Lower leg skin (tissue), 4 donors: Measurements from ENCODE around the gene MTRF1. TPM values are rescaled to one million over a fixed set of nuclear protein-coding genes. Genes with fewer than 3 reads are reported as not detected.

Experiments
- DNase-seq, 2 donors: peaks; one replicate each; pipeline ENCODE4 v3.0.0-alpha.2; 2019; ENCODE audit warnings: low spot score in 2 of 2
- H3K4me3 ChIP-seq: fragments of 200-600 bp; sonication (generic); 2 replicates; pipeline ENCODE4 v1.5.1; 2017; ENCODE audit warnings: mild to moderate bottlenecking, low read depth; ENCODE audit not compliant: poor library complexity, severe bottlenecking
- CTCF ChIP-seq, 3 donors: fragments of 450-650 bp; IDR thresholded peaks; one replicate each; pipeline ENCODE4 v1.5.1; 2016; ENCODE audit warnings: antibody characterized with exemption in 3 of 3, mild to moderate bottlenecking in 3 of 3, moderate library complexity in 2 of 3
- POLR2A ChIP-seq, 2 donors: fragments of 450-650 bp; IDR thresholded peaks; one replicate each; pipeline ENCODE4 v1.6.1; 2016 to 2017; ENCODE audit warnings: antibody characterized with exemption in 2 of 2, mild to moderate bottlenecking in 1 of 2, moderate library complexity in 1 of 2
- WGBS, 2 donors: methylation state at CpG; one replicate each; pipeline ENCODE4 v1.1.5; 2018; 5-methylcytosine and 5-hydroxymethylcytosine counted together
- intact Hi-C: fragments of 100-400 bp; cut with DNase I; formaldehyde crosslinking; loops from one replicate; pipeline ENCODE4 v1.15.0; 2023; ENCODE audit warnings: low total_unique reads
- total RNA-seq, 4 donors: library from RNA; depleted of rRNA; stranded (reverse); fragments of >200 nt; gene quantifications; one replicate each; pipeline ENCODE4 v1.1.0, GENCODE V29; 2016

Gene MTRF1
- total RNA-seq, 4 donors from 2014 or later, result 4.2 to 13.5 (median 6.1) TPM

GRCh38 chr13:41274881-41275280, 11.5 kb upstream of the MTRF1 start:
- no peak for DNase-seq
- H3K4me3 ChIP-seq, result no peak overlapping the region
- TF ChIP-seq POLR2A (IDR thresholded peaks at IDR 0.05) (no peak), CTCF (IDR thresholded peaks at IDR 0.05) (no peak)
- WGBS, 2 donors, result 91 to 92% methylated on average over 11 of the region's 11 CpGs
- intact Hi-C loops, result no loop called here

GRCh38 chr13:41273831-41274441, 10.6 kb upstream of the MTRF1 start:
- no peak for DNase-seq
- TF ChIP-seq CTCF (IDR thresholded peaks at IDR 0.05) (no peak), POLR2A (IDR thresholded peaks at IDR 0.05) (no peak)
- WGBS, 2 donors, result 76 to 81% methylated on average over 3 of the region's 3 CpGs
- intact Hi-C loops, result no loop called here
- no peak overlapping the region for H3K4me3 ChIP-seq

GRCh38 chr13:41271456-41272285, 8.3 kb upstream of the MTRF1 start:
- WGBS, 2 donors, result 85 to 91% methylated on average over 6 of the region's 6 CpGs
- TF ChIP-seq CTCF (IDR thresholded peaks at IDR 0.05), result no peak
- intact Hi-C loops, result no loop called here
- no peak for DNase-seq
- H3K4me3 ChIP-seq, result no peak overlapping the region

GRCh38 chr13:41268764-41269163, 5.4 kb upstream of the MTRF1 start:
- intact Hi-C loops, result no loop called here
- no peak for DNase-seq
- WGBS, 2 donors, result 18 to 26% methylated on average over 1 of the region's 1 CpG
- no peak overlapping the region for H3K4me3 ChIP-seq
- TF ChIP-seq POLR2A (IDR thresholded peaks at IDR 0.05) (no peak), CTCF (IDR thresholded peaks at IDR 0.05) (no peak)

GRCh38 chr13:41267106-41267505, 3.7 kb upstream of the MTRF1 start:
- no peak for DNase-seq
- no peak for TF ChIP-seq POLR2A (IDR thresholded peaks at IDR 0.05)
- TF ChIP-seq CTCF (IDR thresholded peaks at IDR 0.05), result no peak
- no peak overlapping the region for H3K4me3 ChIP-seq
- intact Hi-C loops, result no loop called here
